SU-DHL-6 (cell line): Measurements from ENCODE around the gene POU2F3.

Source experiments
- EZH2phosphoT487 ChIP-seq: fragments of 200-600 bp; sonication (generic), shearing (Covaris generic); conservative IDR thresholded peaks from 2 replicates; pipeline ENCODE4 v1.6.1; 2018; ENCODE audit warnings: mild to moderate bottlenecking, antibody characterized with exemption, low read length, moderate library complexity, mixed read lengths
- TF ChIP-seq, protein P1 (sequence below): fragments of 200-600 bp; sonication (generic); IDR thresholded peaks from one replicate; pipeline ENCODE4 v1.5.1; 2017; ENCODE audit warnings: antibody characterized with exemption, mild to moderate bottlenecking, low read length, moderate library complexity; ENCODE audit not compliant: insufficient read depth, poor library complexity, severe bottlenecking

DNA sequence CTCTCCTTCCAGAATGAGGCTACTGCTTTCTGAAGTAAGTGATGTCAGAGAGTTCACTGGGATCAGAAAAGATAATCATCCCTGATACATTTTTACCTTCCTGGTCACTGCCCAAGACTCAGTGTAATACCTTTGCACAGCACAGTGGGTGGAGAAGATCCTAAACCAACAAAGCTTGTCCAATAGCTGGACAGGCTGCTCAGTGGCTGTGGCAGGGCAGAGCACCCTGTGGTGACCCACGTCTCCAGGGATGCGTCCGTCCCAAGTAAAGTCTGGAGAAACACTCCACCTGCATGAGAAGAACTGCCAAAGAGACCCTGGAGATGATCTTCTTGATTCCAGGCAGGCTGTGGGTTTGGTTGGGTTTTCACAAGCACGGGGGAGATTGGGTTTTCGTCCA lies 54.2 kb downstream of the POU2F3 start:
- TF ChIP-seq, protein P1, sequence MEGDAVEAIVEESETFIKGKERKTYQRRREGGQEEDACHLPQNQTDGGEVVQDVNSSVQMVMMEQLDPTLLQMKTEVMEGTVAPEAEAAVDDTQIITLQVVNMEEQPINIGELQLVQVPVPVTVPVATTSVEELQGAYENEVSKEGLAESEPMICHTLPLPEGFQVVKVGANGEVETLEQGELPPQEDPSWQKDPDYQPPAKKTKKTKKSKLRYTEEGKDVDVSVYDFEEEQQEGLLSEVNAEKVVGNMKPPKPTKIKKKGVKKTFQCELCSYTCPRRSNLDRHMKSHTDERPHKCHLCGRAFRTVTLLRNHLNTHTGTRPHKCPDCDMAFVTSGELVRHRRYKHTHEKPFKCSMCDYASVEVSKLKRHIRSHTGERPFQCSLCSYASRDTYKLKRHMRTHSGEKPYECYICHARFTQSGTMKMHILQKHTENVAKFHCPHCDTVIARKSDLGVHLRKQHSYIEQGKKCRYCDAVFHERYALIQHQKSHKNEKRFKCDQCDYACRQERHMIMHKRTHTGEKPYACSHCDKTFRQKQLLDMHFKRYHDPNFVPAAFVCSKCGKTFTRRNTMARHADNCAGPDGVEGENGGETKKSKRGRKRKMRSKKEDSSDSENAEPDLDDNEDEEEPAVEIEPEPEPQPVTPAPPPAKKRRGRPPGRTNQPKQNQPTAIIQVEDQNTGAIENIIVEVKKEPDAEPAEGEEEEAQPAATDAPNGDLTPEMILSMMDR, result no peak
- no peak for TF ChIP-seq EZH2phosphoT487
